Measurements from ENCODE around the gene CDX1. TPM values are rescaled to one million over a fixed set of nuclear protein-coding genes. Genes with fewer than 3 reads are reported as not detected.

Gene CDX1
- polyA plus RNA-seq, 3 donors = not detected

DNA sequence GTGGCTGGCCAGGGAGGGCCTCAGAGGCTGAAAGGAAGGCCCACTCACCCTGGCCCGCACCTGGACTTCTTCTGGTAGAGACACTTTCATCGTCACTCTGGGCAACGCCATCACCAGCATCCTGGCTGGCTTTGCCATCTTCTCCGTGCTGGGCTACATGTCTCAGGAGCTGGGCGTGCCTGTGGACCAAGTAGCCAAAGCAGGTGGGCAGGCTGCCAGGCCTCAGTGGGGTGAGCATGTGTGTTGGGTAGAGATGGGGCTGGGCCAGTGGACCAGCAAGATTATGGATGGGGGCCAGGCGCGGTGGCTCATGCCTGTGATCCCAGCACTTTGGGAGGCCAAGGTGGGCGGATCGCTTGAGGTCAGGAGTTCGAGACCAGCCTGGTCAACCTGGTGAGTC is 35.9 kb downstream of the CDX1 start:
- no peak overlapping the region for H3K27ac Mint-ChIP-seq
- Histone ChIP-seq H4K20me1 (ENCODE audit: insufficient read depth, low read length) (no peaks in the 10 kb centered on the region), H3K79me2 (ENCODE audit: insufficient read depth, low read length) (no peaks in the 10 kb centered on the region), H3K27ac (ENCODE audit: low read depth in 1 of 2, low read length in 2 of 2) (no peak overlapping the region), H3K9me3 (replicated peaks in 1 of 2; ENCODE audit: control insufficient read depth in 1 of 2, insufficient read depth in 1 of 2, low read length in 2 of 2) (no peaks in the 10 kb centered on the region), H3K36me3 (replicated peaks in 1 of 2; ENCODE audit: control insufficient read depth in 1 of 2, insufficient read depth in 2 of 2, low read length in 2 of 2) (no peaks in the 10 kb centered on the region), H3K9ac (ENCODE audit: insufficient read depth, low read length, poor library complexity, severe bottlenecking) (no peak overlapping the region), H3K4me3 (replicated peaks in 1 of 3; ENCODE audit: low read depth in 2 of 3, low read length in 3 of 3) (no peak overlapping the region), H3K4me1 (ENCODE audit: control insufficient read depth in 1 of 2, insufficient read depth in 2 of 2, low read length in 2 of 2) (no peaks in the 10 kb centered on the region), H3K27me3 (ENCODE audit: control insufficient read depth in 2 of 2, insufficient read depth in 2 of 2, low read length in 2 of 2) (peaks cover 0 to 2% of the 10 kb centered on the region in 2 donors), H2AFZ (ENCODE audit: insufficient read depth, low read depth, low read length, poor library complexity, severe bottlenecking) (no peak overlapping the region), H3K4me2 (replicated peaks; ENCODE audit: extremely low read depth, low read length, poor library complexity, severe bottlenecking) (no peak overlapping the region)
- intact Hi-C loops (cut with micrococcal nuclease) = no loop called here
- H3K4me3 Mint-ChIP-seq = no peak overlapping the region
- no peaks in the 10 kb centered on the region for H3K36me3 Mint-ChIP-seq
- H3K4me1 Mint-ChIP-seq = no peaks in the 10 kb centered on the region
- peaks cover 10 to 20% (median 18%) of the 10 kb centered on the region in 3 donors for H3K27me3 Mint-ChIP-seq (ENCODE audit: low read depth in 3 of 3)
- WGBS (ENCODE audit: insufficient coverage) = 95% methylated on average over 10 of the region's 10 CpGs
- no peak for DNase-seq
- H3K9me3 Mint-ChIP-seq = peaks cover 0 to 1% (median 0%) of the 10 kb centered on the region in 7 donors
- no peak for TF ChIP-seq CTCF (IDR thresholded peaks at IDR 0.05)

GRCh38 chr5:150203832-150204589 is 37.4 kb downstream of the CDX1 start:
- H4K20me1 ChIP-seq (ENCODE audit: insufficient read depth, low read length) = no peaks in the 10 kb centered on the region
- no peak overlapping the region for H3K4me3 ChIP-seq (replicated peaks in 1 of 3; ENCODE audit: low read depth in 2 of 3, low read length in 3 of 3)
- Mint-ChIP-seq H3K27me3 (ENCODE audit: low read depth in 3 of 3) (peaks cover 23 to 32% (median 24%) of the 10 kb centered on the region in 3 donors), H3K9me3 (peaks cover 0 to 1% (median 0%) of the 10 kb centered on the region in 7 donors), H3K4me1 (peaks cover 5% of the 10 kb centered on the region), H3K36me3 (no peaks in the 10 kb centered on the region), H3K27ac (no peak overlapping the region), H3K4me3 (no peak overlapping the region)
- no peaks in the 10 kb centered on the region for H3K9me3 ChIP-seq (replicated peaks in 1 of 2; ENCODE audit: control insufficient read depth in 1 of 2, insufficient read depth in 1 of 2, low read length in 2 of 2)
- no peak for TF ChIP-seq CTCF (IDR thresholded peaks at IDR 0.05)
- no peak overlapping the region for H3K4me2 ChIP-seq (replicated peaks; ENCODE audit: extremely low read depth, low read length, poor library complexity, severe bottlenecking)
- no peak overlapping the region for H2AFZ ChIP-seq (ENCODE audit: insufficient read depth, low read depth, low read length, poor library complexity, severe bottlenecking)
- no peak overlapping the region for H3K9ac ChIP-seq (ENCODE audit: insufficient read depth, low read length, poor library complexity, severe bottlenecking)
- DNase-seq = no peak
- 93% methylated on average over 9 of the region's 12 CpGs for WGBS (ENCODE audit: insufficient coverage)
- H3K79me2 ChIP-seq (ENCODE audit: insufficient read depth, low read length) = no peaks in the 10 kb centered on the region
- H3K27me3 ChIP-seq (ENCODE audit: control insufficient read depth in 2 of 2, insufficient read depth in 2 of 2, low read length in 2 of 2) = peaks cover 0 to 13% of the 10 kb centered on the region in 2 donors
- H3K36me3 ChIP-seq (replicated peaks in 1 of 2; ENCODE audit: control insufficient read depth in 1 of 2, insufficient read depth in 2 of 2, low read length in 2 of 2) = no peaks in the 10 kb centered on the region
- intact Hi-C loops (cut with micrococcal nuclease) = no loop called here
- H3K27ac ChIP-seq (ENCODE audit: low read depth in 1 of 2, low read length in 2 of 2) = no peak overlapping the region
- H3K4me1 ChIP-seq (ENCODE audit: control insufficient read depth in 1 of 2, insufficient read depth in 2 of 2, low read length in 2 of 2) = peaks cover 2 to 4% of the 10 kb centered on the region in 2 donors
